ENCODE results near the gene ELL2.

- TF ChIP-seq ZFP3 (CRISPR knock-in tag; IDR thresholded peaks at IDR 0.05), result no peak
- no peak for TF ChIP-seq SNAI2 (CRISPR knock-in tag; IDR thresholded peaks at IDR 0.05)
- no peak for TF ChIP-seq TSHZ2 (CRISPR knock-in tag; IDR thresholded peaks at IDR 0.05)
- TF ChIP-seq PPARA (CRISPR knock-in tag; IDR thresholded peaks at IDR 0.05; ENCODE audit: borderline replicate concordance), result no peak
- no peak for TF ChIP-seq ZNF70 (CRISPR knock-in tag; IDR thresholded peaks at IDR 0.05)
- no peak for TF ChIP-seq RARB (CRISPR knock-in tag; IDR thresholded peaks at IDR 0.05)
- no peak for TF ChIP-seq ZFP30 (CRISPR knock-in tag; IDR thresholded peaks at IDR 0.05)
- no peak for TF ChIP-seq ZC3H10 (CRISPR knock-in tag; IDR thresholded peaks at IDR 0.05)
- no peak for TF ChIP-seq TOX (CRISPR knock-in tag; IDR thresholded peaks at IDR 0.05; ENCODE audit: borderline replicate concordance)
- TF ChIP-seq TCF4 (CRISPR knock-in tag; IDR thresholded peaks at IDR 0.05; ENCODE audit: borderline replicate concordance), result no peak
- no peak for TF ChIP-seq OSR1 (CRISPR knock-in tag; IDR thresholded peaks at IDR 0.05)
These were observed 45.0 kb downstream of the ELL2 start for GRCh38 chr5:95916687-95917085.
